HCT116 (cell line): Measurements from ENCODE around the gene OR6S1. TPM values are rescaled to one million over a fixed set of nuclear protein-coding genes. Genes with fewer than 3 reads are reported as not detected.

Source experiments
- ATAC-seq: fragments of 200-7000 bp; cut with Tn5 transposase; 2 replicates; pipeline ENCODE4 v1.9.1; 2020; ENCODE audit warnings: mild to moderate bottlenecking, moderate library complexity
- BruUV-seq: library from RNA; stranded (reverse); fragments of 400-500 nt; replicated peaks from 2 replicates; lab custom pipeline; 2021; lab: Mats Ljungman, UMichigan
- CTCF ChIA-PET: fragments of 300-600 bp; sonication (Branson Sonifier 250); formaldehyde crosslinking; loops from one replicate; lab custom pipeline; 2021; ENCODE audit warnings: antibody characterized with exemption; lab: Charles Lee
- POLR2A ChIA-PET: fragments of 300-600, 350-600 bp; sonication (Branson Sonifier 250); formaldehyde crosslinking; loops from one replicate; lab custom pipeline; 2021; ENCODE audit warnings: antibody characterized with exemption; lab: Charles Lee
- RAD21 ChIA-PET, 2 experiments: fragments of 300-600 bp; sonication (Branson Sonifier 250); formaldehyde crosslinking; loops; one replicate each; lab custom pipeline; 2023; ENCODE audit warnings: low total read pairs in 2 of 2; ENCODE audit not compliant: uncharacterized antibody in 2 of 2, unreplicated experiment in 2 of 2, low non-redundant PET in 1 of 2; lab: Charles Lee
- DNase-seq: peaks from one replicate; pipeline ENCODE4 v3.0.0-alpha.2; 2010; ENCODE audit warnings: low read depth, low spot score
- H2AFZ ChIP-seq: fragments of 200-600 bp; shearing (Covaris generic), sonication (generic); 2 replicates; pipeline ENCODE4 v1.6.1; 2017; ENCODE audit warnings: low read depth, mixed run types, mixed read lengths, antibody characterized with exemption, low read length; ENCODE audit not compliant: poor library complexity, severe bottlenecking
- H3K27ac ChIP-seq: 2 replicates; pipeline ENCODE4 v1.5.1; 2012; ENCODE audit warnings: low read depth, low read length
- H3K27me3 ChIP-seq: fragments of 200-600 bp; sonication (generic); 2 replicates; pipeline ENCODE4 v1.6.1; 2016; ENCODE audit warnings: mixed run types, low read length, mixed read lengths; ENCODE audit not compliant: insufficient read depth
- H3K36me3 ChIP-seq, 2 experiments: fragments of 200-500 bp in 1 of 2; fragments of 200-600 bp in 1 of 2; sonication (Bioruptor generic) in 1 of 2; sonication (generic) in 1 of 2; 2 replicates each; pipeline versions ENCODE4 v1.5.1 to v1.6.1; 2014 to 2016; ENCODE audit warnings: low read length in 2 of 2, inconsistent platforms in 1 of 2, mixed read lengths in 1 of 2, mixed run types in 1 of 2; ENCODE audit not compliant: insufficient read depth in 2 of 2, control insufficient read depth in 1 of 2
- H3K4me1 ChIP-seq, 2 experiments: fragments of 200-600 bp in 1 of 2; sonication (generic) in 1 of 2; 2 replicates each; pipeline versions ENCODE4 v1.5.1 to v1.6.1; 2012 to 2017; ENCODE audit warnings: low read length in 2 of 2, inconsistent platforms in 1 of 2, mild to moderate bottlenecking in 1 of 2, mixed read lengths in 1 of 2, mixed run types in 1 of 2, moderate library complexity in 1 of 2; ENCODE audit not compliant: insufficient read depth in 2 of 2, control insufficient read depth in 1 of 2
- H3K4me2 ChIP-seq: fragments of 200-600 bp; sonication (generic); 2 replicates; pipeline ENCODE4 v1.6.1; 2017; ENCODE audit warnings: mixed run types, low read length, mixed read lengths
- H3K4me3 ChIP-seq, 2 experiments: fragments of 200-600 bp in 1 of 2; sonication (generic) in 1 of 2; replicated peaks in 1 of 2; 2 replicates each; pipeline ENCODE4 v1.5.1; 2011 to 2016; ENCODE audit warnings: low read length in 2 of 2, control low read depth in 1 of 2, low read depth in 1 of 2, mild to moderate bottlenecking in 1 of 2, mixed read lengths in 1 of 2, mixed run types in 1 of 2
- H3K79me2 ChIP-seq: fragments of 200-600 bp; sonication (generic); 2 replicates; pipeline ENCODE4 v1.6.1; 2017; ENCODE audit warnings: mild to moderate bottlenecking, mixed run types, low read length, moderate library complexity, mixed read lengths; ENCODE audit not compliant: insufficient read depth
- H3K9ac ChIP-seq: fragments of 200-600 bp; sonication (generic); 2 replicates; pipeline ENCODE4 v1.6.1; 2016; ENCODE audit warnings: low read length, mixed read lengths
- H3K9me2 ChIP-seq: fragments of 200-600 bp; sonication (generic), shearing (Covaris generic); 2 replicates; pipeline ENCODE4 v1.6.1; 2017; ENCODE audit warnings: mixed run types, mild to moderate bottlenecking, moderate library complexity; ENCODE audit not compliant: insufficient read depth
- H3K9me3 ChIP-seq, 2 experiments: fragments of 200-500 bp in 1 of 2; fragments of 200-600 bp in 1 of 2; sonication (Bioruptor generic) in 1 of 2; sonication (generic) in 1 of 2; 2 replicates each; pipeline ENCODE4 v1.6.1; 2014 to 2017; ENCODE audit warnings: low read length in 2 of 2, mixed read lengths in 2 of 2, inconsistent platforms in 1 of 2, low read depth in 1 of 2, mild to moderate bottlenecking in 1 of 2, mixed run types in 1 of 2, moderate library complexity in 1 of 2; ENCODE audit not compliant: control insufficient read depth in 1 of 2, insufficient read depth in 1 of 2
- H4K20me1 ChIP-seq: fragments of 200-600 bp; sonication (generic), shearing (Covaris generic); 2 replicates; pipeline ENCODE4 v1.6.1; 2017; ENCODE audit warnings: mixed run types, mild to moderate bottlenecking, moderate library complexity; ENCODE audit not compliant: insufficient read depth
- CEBPB ChIP-seq: IDR thresholded peaks from 2 replicates; pipeline ENCODE4 v1.6.1; 2012; ENCODE audit warnings: low read depth
- CTCF ChIP-seq, 3 experiments: fragments of 200-600 bp in 1 of 3; sonication (generic) in 1 of 3; IDR thresholded peaks in 2 of 3; conservative IDR thresholded peaks in 1 of 3; 2 replicates each; pipeline ENCODE4 v1.5.1; 2012 to 2017; ENCODE audit warnings: low read depth in 2 of 3, low read length in 2 of 3, antibody characterized with exemption in 1 of 3, borderline replicate concordance in 1 of 3, control low read depth in 1 of 3, mild to moderate bottlenecking in 1 of 3, mixed read lengths in 1 of 3, mixed run types in 1 of 3, moderate library complexity in 1 of 3; ENCODE audit not compliant: insufficient read depth in 1 of 3
- EGR1 ChIP-seq: IDR thresholded peaks from 2 replicates; pipeline ENCODE4 v1.6.1; 2012; ENCODE audit warnings: low read depth
- ELF1 ChIP-seq: IDR thresholded peaks from 2 replicates; pipeline ENCODE4 v1.6.1; 2012; ENCODE audit warnings: low read depth, borderline replicate concordance
- EZH2 ChIP-seq: fragments of 200-600 bp; sonication (generic); IDR thresholded peaks from 2 replicates; pipeline ENCODE4 v1.6.1; 2017; ENCODE audit warnings: antibody characterized with exemption, mixed run types
- EZH2phosphoT487 ChIP-seq: fragments of 200-600 bp; IDR thresholded peaks from 2 replicates; pipeline ENCODE4 v1.6.1; 2018; ENCODE audit warnings: antibody characterized with exemption, borderline replicate concordance
- JUND ChIP-seq: IDR thresholded peaks from 2 replicates; pipeline ENCODE4 v1.6.1; 2012
- POLR2A ChIP-seq: IDR thresholded peaks from 2 replicates; pipeline ENCODE4 v1.7.0; 2011; ENCODE audit warnings: borderline replicate concordance; ENCODE audit not compliant: insufficient read depth, insufficient read length; ENCODE audit errors: extremely low read depth
- POLR2AphosphoS5 ChIP-seq: IDR thresholded peaks from 2 replicates; pipeline ENCODE4 v1.6.1; 2011; ENCODE audit warnings: mild to moderate bottlenecking, low read depth, low read length, moderate library complexity
- RAD21 ChIP-seq: IDR thresholded peaks from 2 replicates; pipeline ENCODE4 v1.6.1; 2012; ENCODE audit warnings: low read depth, mild to moderate bottlenecking
- REST ChIP-seq: IDR thresholded peaks from 2 replicates; pipeline ENCODE4 v1.6.1; 2012; ENCODE audit warnings: low read depth
- SP1 ChIP-seq: IDR thresholded peaks from 2 replicates; pipeline ENCODE4 v1.6.1; 2012; ENCODE audit warnings: low read depth
- TCF7L2 ChIP-seq: IDR thresholded peaks from 2 replicates; pipeline ENCODE4 v1.7.0; 2011; ENCODE audit warnings: borderline replicate concordance, inconsistent platforms; ENCODE audit not compliant: insufficient read depth, insufficient read length; ENCODE audit errors: extremely low read depth
- ZBTB33 ChIP-seq: IDR thresholded peaks from 2 replicates; pipeline ENCODE4 v1.6.1; 2011; ENCODE audit warnings: mild to moderate bottlenecking, low read length, moderate library complexity; ENCODE audit not compliant: insufficient replicate concordance; ENCODE audit errors: extremely low read depth
- ZFX ChIP-seq: fragments of 450-650 bp; IDR thresholded peaks from 2 replicates; pipeline ENCODE4 v1.6.1; 2017
- ZNF274 ChIP-seq: fragments of 200-500 bp; sonication (Bioruptor generic); IDR thresholded peaks from 2 replicates; pipeline ENCODE4 v1.6.1; 2014; ENCODE audit warnings: mild to moderate bottlenecking, low read depth, low read length, inconsistent platforms
- intact Hi-C: fragments of 100-400 bp; cut with micrococcal nuclease; formaldehyde crosslinking; loops from 2 replicates; pipeline ENCODE4 v1.10.0; 2022
- total RNA-seq: library from RNA; stranded (reverse); gene quantifications from one replicate; pipeline ENCODE4 v1.2.1, GENCODE V29; 2021; ENCODE audit not compliant: unreplicated experiment

Gene OR6S1
- total RNA-seq, 1 experiment from 2014 or later, result not detected

- TF ChIP-seq ZBTB33, result no peak
Observed at GRCh38 chr14:20606190-20606901, 35.1 kb downstream of the OR6S1 start (continued).

- no peaks in the 10 kb centered on the region for H3K9me3 ChIP-seq
- no peak for DNase-seq
- RAD21 ChIA-PET, result no interaction called here
- no peak for ATAC-seq
- H3K27me3 ChIP-seq, result no peaks in the 10 kb centered on the region
- POLR2A ChIA-PET, result no interaction called here
- no peaks in the 10 kb centered on the region for H3K9me2 ChIP-seq
- CTCF ChIA-PET, result interaction anchor here (1.9 to 3.9 kb wide), 2 partner anchors 116 to 277 kb away, joined by 7 to 20 read pairs; no protein-coding TSS in a partner anchor
- H2AFZ ChIP-seq, result no peak overlapping the region
- intact Hi-C loops, result no loop called here
- no peak overlapping the region for H3K9ac ChIP-seq
- no peaks in the 10 kb centered on the region for H3K36me3 ChIP-seq
- BruUV-seq, result no TSS peak
- H3K4me3 ChIP-seq, result no peak overlapping the region
- H3K4me1 ChIP-seq, result no peaks in the 10 kb centered on the region
- H3K27ac ChIP-seq, result no peak overlapping the region
- H4K20me1 ChIP-seq, result no peaks in the 10 kb centered on the region
- H3K79me2 ChIP-seq, result no peaks in the 10 kb centered on the region
- no peak overlapping the region for H3K4me2 ChIP-seq
- no peak for TF ChIP-seq CTCF (IDR thresholded peaks at IDR 0.05 in 2 of 3, conservative IDR thresholded peaks at IDR 0.05 in 1 of 3; ENCODE audit: borderline replicate concordance in 1 of 3, insufficient read depth in 1 of 3, low read depth in 2 of 3, low read length in 2 of 3)
- no peak for TF ChIP-seq JUND
- no peak for TF ChIP-seq CEBPB
- TF ChIP-seq ZFX, result no peak
- TF ChIP-seq EZH2, result no peak
- no peak for TF ChIP-seq POLR2AphosphoS5
- no peak for TF ChIP-seq REST
- TF ChIP-seq SP1, result no peak
- TF ChIP-seq TCF7L2, result no peak
- TF ChIP-seq RAD21, result no peak
- no peak for TF ChIP-seq EZH2phosphoT487
- no peak for TF ChIP-seq ZNF274
- no peak for TF ChIP-seq ELF1
- no peak for TF ChIP-seq EGR1
- no peak for TF ChIP-seq POLR2A
Observed at GRCh38 chr14:20603813-20604690, 37.4 kb downstream of the OR6S1 start.
